Right lobe of liver (tissue), 6 donors: ENCODE data around the gene TLE2. TPM values are rescaled to one million over a fixed set of nuclear protein-coding genes. Genes with fewer than 3 reads are reported as not detected.

ENCODE experiments used
- ATAC-seq, 4 donors: fragments of 200-7000 bp; cut with Tn5 transposase; one replicate each; pipeline ENCODE4 v1.9.1; 2020; ENCODE audit warnings: mild to moderate bottlenecking in 4 of 4, moderate library complexity in 4 of 4
- DNase-seq, 3 donors: peaks; one replicate each; pipeline ENCODE4 v3.0.0-alpha.2; 2020
- H3K27ac ChIP-seq, 3 donors: fragments of 200-600 bp; one replicate each; pipeline ENCODE4 v1.8.0; 2022
- H3K27me3 ChIP-seq, 2 donors: fragments of 200-600 bp; one replicate each; pipeline ENCODE4 v1.8.0; 2022
- H3K36me3 ChIP-seq, 4 donors: fragments of 200-600 bp; sonication (generic) in 1 of 4; one replicate each; pipeline versions ENCODE4 v1.5.1 to v1.8.0; 2017 to 2022; ENCODE audit warnings: control low read depth in 1 of 4
- H3K4me1 ChIP-seq, 4 donors: fragments of 200-600 bp; sonication (generic) in 1 of 4; one replicate each; pipeline versions ENCODE4 v1.5.1 to v1.8.0; 2017 to 2022; ENCODE audit warnings: control low read depth in 1 of 4
- H3K4me3 ChIP-seq, 3 donors: fragments of 200-600 bp; one replicate each; pipeline ENCODE4 v1.8.0; 2022
- H3K9me3 ChIP-seq, 4 donors: fragments of 200-600 bp; sonication (generic) in 1 of 4; one replicate each; pipeline versions ENCODE4 v1.5.1 to v1.8.0; 2017 to 2022; ENCODE audit warnings: control low read depth in 1 of 4
- POLR2A ChIP-seq: fragments of 450-650 bp; IDR thresholded peaks from one replicate; pipeline ENCODE4 v1.6.1; 2017; ENCODE audit warnings: antibody characterized with exemption, mild to moderate bottlenecking
- whole genome bisulfite sequencing: methylation state at CpG from one replicate; pipeline ENCODE4 v1.1.6; 2018; ENCODE audit warnings: low coverage, low lambda C conversion rate; ENCODE audit not compliant: insufficient coverage; ENCODE audit errors: missing lambda C conversion rate; 5-methylcytosine and 5-hydroxymethylcytosine counted together
- intact Hi-C, 2 donors: fragments of 100-400 bp; cut with DNase I; formaldehyde crosslinking; loops; one replicate each; pipeline versions ENCODE4 v1.11.2 to v1.14.1; 2022
- total RNA-seq, 6 experiments: library from RNA; depleted of rRNA in 2 of 6; stranded (reverse); fragments of >200 nt in 2 of 6; fragmentation: NEBNext Ultra II Directional in 3 of 6; extraction: Animal tissue kit (Norgen Biotek cat#: 25700) in 3 of 6; gene quantifications; one replicate each; pipeline versions ENCODE4 v1.1.0 to v1.2.4, GENCODE V29; 2016 to 2023
- TF ChIP-seq, protein P1 (sequence below), 4 donors: fragments of 200-600 bp in 3 of 4; fragments of 450-650 bp in 1 of 4; IDR thresholded peaks; one replicate each; pipeline versions ENCODE4 v1.5.1 to v1.8.0; 2016 to 2022; ENCODE audit warnings: antibody characterized with exemption in 4 of 4, mild to moderate bottlenecking in 2 of 4
- donor health status: DM: no; HTN: yes; CAD: no.
- donor health status: DM: no; HTN: no; CAD: no.
- donor health status: DM: no; HTN: no; CAD: no.
- donor health status: DM: no; HTN: yes; CAD: no.
- donor health status: DM: no; HTN: yes; CAD: no.

Gene TLE2
- total RNA-seq, 6 experiments from 2014 or later = 6.1 to 20.6 (median 9.3) TPM

DNA sequence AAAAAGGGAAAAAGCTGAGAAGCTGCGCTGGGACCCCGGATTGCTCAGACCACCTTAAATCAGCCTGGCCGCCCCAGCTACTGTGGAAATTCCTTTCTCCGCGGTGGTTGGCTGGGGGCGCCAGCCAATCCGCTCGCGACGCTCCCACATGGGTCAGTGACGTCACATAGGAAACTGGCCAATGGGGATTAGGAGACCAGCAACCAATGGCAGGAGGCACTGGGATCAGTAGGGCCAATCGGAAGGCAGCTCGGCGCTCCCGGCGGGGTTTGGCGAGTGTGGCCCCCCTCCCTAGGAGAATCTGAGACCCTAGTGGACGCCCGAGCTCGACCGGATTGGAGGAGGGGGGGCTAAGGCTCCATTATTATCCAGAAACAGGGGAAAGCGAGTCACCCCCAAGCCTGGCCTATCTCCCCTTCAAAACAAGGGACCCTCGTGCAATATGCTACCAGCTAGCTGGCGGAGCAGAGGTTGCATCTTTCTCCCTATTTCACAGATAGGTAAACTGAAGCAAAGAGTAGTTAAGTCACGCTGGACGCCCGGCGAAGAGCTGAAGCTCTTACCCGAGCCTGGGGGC, 6.5 kb upstream of the TLE2 start:
- Histone ChIP-seq H3K4me1 (peaks cover 0 to 26% (median 11%) of the 10 kb centered on the region in 4 donors), H3K36me3 (no peaks in the 10 kb centered on the region), H3K27ac (peak overlapping the region; percentile 73 to 89 (median 80)), H3K27me3 (no peaks in the 10 kb centered on the region), H3K9me3 (no peaks in the 10 kb centered on the region), H3K4me3 (peak overlapping the region; percentile 52 to 64 (median 56))
- TF ChIP-seq, protein P1, sequence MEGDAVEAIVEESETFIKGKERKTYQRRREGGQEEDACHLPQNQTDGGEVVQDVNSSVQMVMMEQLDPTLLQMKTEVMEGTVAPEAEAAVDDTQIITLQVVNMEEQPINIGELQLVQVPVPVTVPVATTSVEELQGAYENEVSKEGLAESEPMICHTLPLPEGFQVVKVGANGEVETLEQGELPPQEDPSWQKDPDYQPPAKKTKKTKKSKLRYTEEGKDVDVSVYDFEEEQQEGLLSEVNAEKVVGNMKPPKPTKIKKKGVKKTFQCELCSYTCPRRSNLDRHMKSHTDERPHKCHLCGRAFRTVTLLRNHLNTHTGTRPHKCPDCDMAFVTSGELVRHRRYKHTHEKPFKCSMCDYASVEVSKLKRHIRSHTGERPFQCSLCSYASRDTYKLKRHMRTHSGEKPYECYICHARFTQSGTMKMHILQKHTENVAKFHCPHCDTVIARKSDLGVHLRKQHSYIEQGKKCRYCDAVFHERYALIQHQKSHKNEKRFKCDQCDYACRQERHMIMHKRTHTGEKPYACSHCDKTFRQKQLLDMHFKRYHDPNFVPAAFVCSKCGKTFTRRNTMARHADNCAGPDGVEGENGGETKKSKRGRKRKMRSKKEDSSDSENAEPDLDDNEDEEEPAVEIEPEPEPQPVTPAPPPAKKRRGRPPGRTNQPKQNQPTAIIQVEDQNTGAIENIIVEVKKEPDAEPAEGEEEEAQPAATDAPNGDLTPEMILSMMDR (IDR thresholded peaks at IDR 0.05) = no peak
- TF ChIP-seq POLR2A = peak; percentile 38
- DNase-seq (peak; percentile 96 to 99 (median 98)), ATAC-seq (peak; percentile 81 to 92 (median 86))
- intact Hi-C loops = loop anchor here in 1 of 2 donors (10.0 kb wide), 1 partner anchor 61 kb away; the partner anchor contains the start of gene TLE6
- WGBS = 0% methylated on average over 7 of the region's 29 CpGs

DNA sequence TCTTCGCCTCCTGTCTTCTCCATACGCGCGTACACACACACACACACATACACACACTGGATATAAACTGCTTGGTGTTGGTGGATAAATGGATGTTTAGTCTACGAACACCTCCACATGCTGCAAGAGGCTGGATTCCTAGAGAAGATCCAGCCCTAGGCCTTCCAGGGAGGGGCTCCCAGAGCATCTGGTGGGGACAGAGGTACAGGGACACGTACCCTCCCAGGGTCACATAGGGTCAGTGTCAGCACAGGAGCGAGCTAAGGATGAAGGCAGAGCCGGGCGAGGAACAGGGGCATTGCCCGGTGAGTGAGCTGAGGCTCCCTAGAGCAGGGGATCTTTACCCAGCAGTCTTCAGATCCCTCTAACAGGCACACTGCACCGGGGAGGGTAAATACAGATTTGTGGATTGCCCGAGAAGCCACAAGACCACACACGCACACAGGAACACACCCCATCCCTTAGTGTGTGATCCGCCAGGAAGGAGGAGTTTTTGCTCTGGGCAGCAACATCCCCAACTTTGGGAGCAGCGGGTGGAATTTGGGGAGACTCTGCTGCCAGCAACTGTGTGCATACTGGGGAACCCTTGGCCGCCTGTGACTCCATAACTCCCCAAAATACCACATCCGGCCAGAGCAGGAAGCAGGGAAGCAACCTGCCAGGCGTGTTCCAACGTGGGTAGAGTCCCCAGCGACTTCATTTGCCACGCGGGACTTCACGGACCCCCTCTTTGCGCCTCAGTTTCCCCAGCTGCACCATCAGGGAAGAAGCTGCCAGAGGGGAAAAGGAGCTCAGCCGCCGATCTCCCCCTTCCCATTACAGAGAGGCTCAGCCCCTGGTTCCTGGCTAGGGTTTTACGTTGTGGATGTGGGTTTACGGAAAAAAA, 5.8 kb upstream of the TLE2 start:
- Histone ChIP-seq H3K27ac (peak overlapping the region; percentile 66 to 89 (median 80)), H3K4me1 (peaks cover 0 to 26% (median 11%) of the 10 kb centered on the region in 4 donors), H3K27me3 (no peaks in the 10 kb centered on the region), H3K36me3 (no peaks in the 10 kb centered on the region), H3K4me3 (peak overlapping the region; percentile 52 to 64 (median 56)), H3K9me3 (no peaks in the 10 kb centered on the region)
- ATAC-seq = peak in 2 of 4 donors; percentile 0 to 1
- WGBS = 6% methylated on average over 16 of the region's 28 CpGs
- intact Hi-C loops = loop anchor here in 1 of 2 donors (10.0 kb wide), 1 partner anchor 60 kb away; the partner anchor contains the start of gene TLE6
- DNase-seq = no peak
- no peak for TF ChIP-seq POLR2A
- TF ChIP-seq, protein P1 (IDR thresholded peaks at IDR 0.05) = no peak

DNA sequence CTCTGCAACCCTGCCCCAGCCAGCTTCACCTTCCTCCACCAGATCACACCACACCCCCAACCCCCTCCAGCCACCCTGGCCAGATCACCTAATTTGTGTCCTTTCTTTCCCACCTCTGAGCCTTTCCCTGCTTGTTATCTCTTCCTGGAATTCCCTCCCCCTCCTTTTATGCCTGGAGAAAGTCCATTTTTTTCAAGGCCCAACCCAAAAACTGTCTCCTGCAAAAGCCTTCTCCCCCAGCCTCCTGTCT, 5.3 kb upstream of the TLE2 start:
- ATAC-seq (peak in 1 of 4 donors; percentile 10), DNase-seq (peak in 2 of 3 donors; percentile 60 to 71)
- H3K36me3 ChIP-seq = no peaks in the 10 kb centered on the region
- peaks cover 0 to 30% (median 11%) of the 10 kb centered on the region in 4 donors for H3K4me1 ChIP-seq
- no peaks in the 10 kb centered on the region for H3K27me3 ChIP-seq
- TF ChIP-seq POLR2A = no peak
- TF ChIP-seq, protein P1 (IDR thresholded peaks at IDR 0.05) = no peak
- H3K4me3 ChIP-seq = peak overlapping the region in 1 of 3 donors; percentile 56
- peak overlapping the region in 1 of 3 donors; percentile 66 for H3K27ac ChIP-seq
- no peaks in the 10 kb centered on the region for H3K9me3 ChIP-seq
- intact Hi-C loops = loop anchor here in 1 of 2 donors (10.0 kb wide), 1 partner anchor 60 kb away; the partner anchor contains the start of gene TLE6

DNA sequence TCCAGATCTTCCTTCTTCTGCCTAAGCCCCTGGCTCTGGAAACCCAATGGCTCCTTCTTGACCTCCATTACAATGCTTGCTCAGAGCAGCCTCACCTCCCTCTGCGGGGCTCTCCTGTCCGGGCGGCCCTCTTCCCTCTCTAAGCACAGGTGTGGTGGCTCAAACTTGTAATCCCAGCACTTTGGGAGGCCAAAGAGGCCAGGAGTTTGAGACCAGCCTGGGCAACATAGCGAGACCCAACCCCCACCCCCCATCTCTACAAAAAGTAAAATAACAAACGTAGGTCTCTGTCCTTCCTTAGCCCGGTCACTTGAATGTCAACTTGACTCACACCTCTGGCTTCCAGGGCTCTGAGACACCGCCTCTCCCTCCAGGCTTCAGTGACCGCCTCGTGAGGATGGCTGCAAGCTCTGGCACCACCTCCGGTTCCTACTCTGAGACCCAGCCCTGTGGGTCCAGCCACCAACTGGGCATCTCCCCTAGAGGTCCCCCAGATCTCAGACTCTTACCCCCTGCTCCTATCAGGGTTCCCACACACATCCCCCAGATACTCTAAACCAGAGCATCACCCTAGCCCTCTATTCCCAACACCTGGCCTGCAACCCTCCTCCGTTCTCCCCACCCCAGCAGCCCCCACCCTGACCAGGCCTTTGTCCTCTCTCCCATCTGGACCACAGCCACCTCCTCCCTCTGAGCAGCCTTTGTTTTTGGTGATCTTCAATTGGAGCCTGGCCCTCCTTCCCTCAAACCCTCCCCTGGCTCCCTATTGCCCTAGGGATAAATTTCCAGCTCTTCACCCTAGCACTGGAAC, 4.7 kb upstream of the TLE2 start:
- Histone ChIP-seq H3K36me3 (no peaks in the 10 kb centered on the region), H3K4me3 (no peak overlapping the region), H3K4me1 (peaks cover 0 to 30% (median 11%) of the 10 kb centered on the region in 4 donors), H3K27me3 (no peaks in the 10 kb centered on the region), H3K9me3 (no peaks in the 10 kb centered on the region), H3K27ac (no peak overlapping the region)
- 81% methylated on average over 9 of the region's 11 CpGs for WGBS
- DNase-seq (no peak), ATAC-seq (no peak)
- intact Hi-C loops = loop anchor here in 1 of 2 donors (10.0 kb wide), 1 partner anchor 59 kb away; the partner anchor contains the start of gene TLE6
- TF ChIP-seq, protein P1 (IDR thresholded peaks at IDR 0.05) = no peak
- TF ChIP-seq POLR2A = no peak
